WTC11 (cell line): ENCODE results near the gene SIGLEC5.

Source experiments
- CREB1 ChIP-seq: sonication (generic); formaldehyde crosslinking; IDR thresholded peaks from 2 replicates; pipeline ENCODE4 v1.8.0; 2023; ENCODE audit warnings: mild to moderate bottlenecking, missing genetic modification reagents
- ESRRA ChIP-seq: sonication (generic); formaldehyde crosslinking; IDR thresholded peaks from 2 replicates; pipeline ENCODE4 v1.8.1; 2022; ENCODE audit warnings: mild to moderate bottlenecking, missing genetic modification reagents, borderline replicate concordance
- GTF2I ChIP-seq: fragments of 250-450 bp; sonication (Bioruptor Pico); conservative IDR thresholded peaks from 2 replicates; pipeline ENCODE4 v1.4.0; 2021; ENCODE audit warnings: mild to moderate bottlenecking
- IRF2 ChIP-seq: sonication (generic); formaldehyde crosslinking; IDR thresholded peaks from 2 replicates; pipeline ENCODE4 v1.8.0; 2022; ENCODE audit warnings: low read depth, missing genetic modification reagents, borderline replicate concordance
- KAT7 ChIP-seq: sonication (generic); formaldehyde crosslinking; IDR thresholded peaks from 2 replicates; pipeline ENCODE4 v1.8.1; 2023; ENCODE audit warnings: missing genetic modification reagents, mild to moderate bottlenecking, borderline replicate concordance
- NR2C2 ChIP-seq: sonication (generic); formaldehyde crosslinking; IDR thresholded peaks from 2 replicates; pipeline ENCODE4 v1.8.0; 2022; ENCODE audit warnings: mild to moderate bottlenecking, missing genetic modification reagents
- SP1 ChIP-seq: sonication (generic); formaldehyde crosslinking; conservative IDR thresholded peaks from 2 replicates; pipeline ENCODE4 v1.8.1; 2022; ENCODE audit warnings: missing genetic modification reagents
- USF2 ChIP-seq: sonication (generic); formaldehyde crosslinking; IDR thresholded peaks from 2 replicates; pipeline ENCODE4 v1.8.1; 2023; ENCODE audit warnings: mild to moderate bottlenecking, missing genetic modification reagents, moderate library complexity
- ZNF121 ChIP-seq: sonication (generic); formaldehyde crosslinking; IDR thresholded peaks from 2 replicates; pipeline ENCODE4 v1.8.0; 2023; ENCODE audit warnings: missing genetic modification reagents
- ZNF416 ChIP-seq: fragments of 250-450 bp; sonication (Bioruptor Pico); IDR thresholded peaks from 2 replicates; pipeline ENCODE4 v1.9.0; 2021; ENCODE audit warnings: mild to moderate bottlenecking, inconsistent platforms
- TF ChIP-seq, protein P1 (sequence below): fragments of 200-600 bp; IDR thresholded peaks from 2 replicates; pipeline ENCODE4 v1.8.0; 2022; ENCODE audit warnings: antibody characterized with exemption

- TF ChIP-seq, protein P1, sequence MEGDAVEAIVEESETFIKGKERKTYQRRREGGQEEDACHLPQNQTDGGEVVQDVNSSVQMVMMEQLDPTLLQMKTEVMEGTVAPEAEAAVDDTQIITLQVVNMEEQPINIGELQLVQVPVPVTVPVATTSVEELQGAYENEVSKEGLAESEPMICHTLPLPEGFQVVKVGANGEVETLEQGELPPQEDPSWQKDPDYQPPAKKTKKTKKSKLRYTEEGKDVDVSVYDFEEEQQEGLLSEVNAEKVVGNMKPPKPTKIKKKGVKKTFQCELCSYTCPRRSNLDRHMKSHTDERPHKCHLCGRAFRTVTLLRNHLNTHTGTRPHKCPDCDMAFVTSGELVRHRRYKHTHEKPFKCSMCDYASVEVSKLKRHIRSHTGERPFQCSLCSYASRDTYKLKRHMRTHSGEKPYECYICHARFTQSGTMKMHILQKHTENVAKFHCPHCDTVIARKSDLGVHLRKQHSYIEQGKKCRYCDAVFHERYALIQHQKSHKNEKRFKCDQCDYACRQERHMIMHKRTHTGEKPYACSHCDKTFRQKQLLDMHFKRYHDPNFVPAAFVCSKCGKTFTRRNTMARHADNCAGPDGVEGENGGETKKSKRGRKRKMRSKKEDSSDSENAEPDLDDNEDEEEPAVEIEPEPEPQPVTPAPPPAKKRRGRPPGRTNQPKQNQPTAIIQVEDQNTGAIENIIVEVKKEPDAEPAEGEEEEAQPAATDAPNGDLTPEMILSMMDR = no peak
- TF ChIP-seq USF2 (no peak), NR2C2 (CRISPR knock-in tag) (no peak), SP1 (no peak), IRF2 (CRISPR knock-in tag) (no peak), CREB1 (CRISPR knock-in tag) (no peak), GTF2I (CRISPR knock-in tag) (no peak), ZNF416 (CRISPR knock-in tag) (no peak), ZNF121 (CRISPR knock-in tag) (no peak), ESRRA (CRISPR knock-in tag) (no peak), KAT7 (CRISPR knock-in tag) (no peak)
Measured at GRCh38 chr19:51632126-51632525, 1.9 kb upstream of the SIGLEC5 start.
